HG03159 (cell line): ENCODE measurements around the gene DPF3.

ENCODE experiments used
- ATAC-seq: cut with Tn5 transposase; IDR thresholded peaks from one replicate; pipeline ENCODE4 v1.9.1; 2021; ENCODE audit warnings: mild to moderate bottlenecking, moderate library complexity; ENCODE audit not compliant: unreplicated experiment

Gene DPF3

GRCh38 chr14:72619881-72620280 lies 274.0 kb downstream of the DPF3 start:
- no peak for ATAC-seq

GRCh38 chr14:72619111-72619571 lies 274.8 kb downstream of the DPF3 start:
- no peak for ATAC-seq

- no peak for ATAC-seq
These were observed 275.5 kb downstream of the DPF3 start for GRCh38 chr14:72618424-72618823.

- ATAC-seq: no peak
These were observed 276.4 kb downstream of the DPF3 start for GRCh38 chr14:72617391-72618031.

GRCh38 chr14:72616811-72617210 lies 277.1 kb downstream of the DPF3 start:
- ATAC-seq: no peak

- ATAC-seq: no peak
These were observed 277.6 kb downstream of the DPF3 start for GRCh38 chr14:72616294-72616693.

GRCh38 chr14:72615451-72616121 lies 278.3 kb downstream of the DPF3 start:
- ATAC-seq: no peak

GRCh38 chr14:72614891-72615415 lies 278.9 kb downstream of the DPF3 start:
- ATAC-seq: no peak

GRCh38 chr14:72614365-72614764 lies 279.5 kb downstream of the DPF3 start:
- ATAC-seq: no peak

- no peak for ATAC-seq
These were observed 280.0 kb downstream of the DPF3 start for GRCh38 chr14:72613975-72614319.

- no peak for ATAC-seq
These were observed 280.5 kb downstream of the DPF3 start for GRCh38 chr14:72613231-72613974.

GRCh38 chr14:72612041-72612440 lies 281.9 kb downstream of the DPF3 start:
- no peak for ATAC-seq

GRCh38 chr14:72611506-72611905 lies 282.4 kb downstream of the DPF3 start:
- ATAC-seq: no peak

- ATAC-seq: no peak
These were observed 283.1 kb downstream of the DPF3 start for GRCh38 chr14:72610831-72611200.

GRCh38 chr14:72610096-72610830 lies 283.6 kb downstream of the DPF3 start:
- no peak for ATAC-seq

GRCh38 chr14:72609205-72609916 lies 284.5 kb downstream of the DPF3 start:
- ATAC-seq: no peak

GRCh38 chr14:72608391-72609204 lies 285.3 kb downstream of the DPF3 start:
- no peak for ATAC-seq

GRCh38 chr14:72607386-72608130 lies 286.3 kb downstream of the DPF3 start:
- ATAC-seq: no peak

GRCh38 chr14:72606879-72607278 lies 287.0 kb downstream of the DPF3 start:
- ATAC-seq: no peak
